ENCODE measurements around the gene ZNF613. TPM values are rescaled to one million over a fixed set of nuclear protein-coding genes. Genes with fewer than 3 reads are reported as not detected.

Gene ZNF613
- total and polyA plus RNA-seq, 2 donors (not counting 1 experiment from before 2014, with no cell fraction given) = 3.0 to 7.0 TPM

DNA sequence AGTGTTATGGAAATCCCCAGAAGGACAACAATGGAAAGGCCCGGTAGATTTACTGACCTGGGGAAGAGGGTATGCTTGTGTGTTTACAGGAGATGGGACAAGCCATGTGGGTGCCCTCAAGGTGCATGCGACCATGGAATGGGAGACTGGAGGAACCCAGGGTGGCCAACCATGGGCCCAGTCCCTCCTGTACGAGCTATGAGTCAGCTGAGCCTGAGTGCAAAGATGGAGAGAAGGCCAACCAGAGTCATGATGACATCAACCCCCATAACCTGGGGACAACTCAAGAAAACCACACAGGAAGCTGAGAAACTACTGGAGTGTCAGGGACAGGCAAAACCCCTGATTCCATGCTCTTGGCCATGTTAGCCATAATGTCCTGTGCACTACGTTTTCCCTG lies 51.6 kb downstream of the ZNF613 start:
- H3K27ac Mint-ChIP-seq = no peak overlapping the region
- H3K36me3 ChIP-seq (replicated peaks in 1 of 2; ENCODE audit: control extremely low read depth in 1 of 2, control insufficient read depth in 1 of 2, extremely low read depth in 1 of 2, insufficient read depth in 2 of 2, low read length in 1 of 2) = peaks cover 9 to 55% of the 10 kb centered on the region in 2 experiments

More for the DNA sequence above, 51.6 kb downstream of the ZNF613 start:
- Histone ChIP-seq H3K4me2 (replicated peaks; ENCODE audit: low read depth, low read length, poor library complexity, severe bottlenecking) (no peak overlapping the region), H3K79me2 (ENCODE audit: control insufficient read depth, insufficient read depth, low read length) (peaks cover 97% of the 10 kb centered on the region), H3K4me1 (ENCODE audit: control insufficient read depth in 2 of 2, insufficient read depth in 2 of 2, low read length in 2 of 2) (no peaks in the 10 kb centered on the region), H2AFZ (ENCODE audit: insufficient read depth, low read depth, low read length, poor library complexity, severe bottlenecking) (no peak overlapping the region), H3K4me3 (ENCODE audit: control extremely low read depth in 1 of 5, extremely low read depth in 1 of 5, insufficient read depth in 1 of 5, low read depth in 2 of 5, low read length in 4 of 5) (no peak overlapping the region), H3K27ac (ENCODE audit: low read length in 2 of 2) (no peak overlapping the region), H3K9ac (ENCODE audit: low read length) (no peak overlapping the region), H3K9me3 (ENCODE audit: control extremely low read depth in 1 of 3, control insufficient read depth in 2 of 3, insufficient read depth in 1 of 3, low read length in 2 of 3) (peaks cover 12 to 84% (median 67%) of the 10 kb centered on the region in 3 donors), H4K20me1 (ENCODE audit: control insufficient read depth, insufficient read depth, low read length, poor library complexity, severe bottlenecking) (no peaks in the 10 kb centered on the region), H3K27me3 (replicated peaks in 1 of 4; ENCODE audit: control extremely low read depth in 1 of 4, control insufficient read depth in 3 of 4, insufficient read depth in 4 of 4, low read length in 3 of 4) (no peaks in the 10 kb centered on the region)
- ChIA-PET POLR2A (no interaction called here), CTCF (no interaction called here)
- peaks cover 4% of the 10 kb centered on the region for H3K4me1 Mint-ChIP-seq
- H3K4me3 Mint-ChIP-seq = no peak overlapping the region
- H3K9me3 Mint-ChIP-seq (ENCODE audit: insufficient read depth) = peaks cover 45% of the 10 kb centered on the region
- no peaks in the 10 kb centered on the region for H3K27me3 Mint-ChIP-seq
- WGBS (ENCODE audit: insufficient coverage) = 100% methylated on average over 4 of the region's 4 CpGs
- TF ChIP-seq CTCF (IDR thresholded peaks at IDR 0.05) (no peak), EZH2 (IDR thresholded peaks at IDR 0.05; ENCODE audit: borderline replicate concordance, insufficient read depth, low read depth, low read length, poor library complexity, severe bottlenecking) (no peak)
- DNase-seq = no peak
- no peak for ATAC-seq (ENCODE audit: low read depth)
- intact Hi-C loops (cut with micrococcal nuclease) = no loop called here

Measured in B cell (primary cell).